GM19452 (cell line): Measurements from ENCODE around the gene KAZN.

Source experiments
- ATAC-seq: cut with Tn5 transposase; IDR thresholded peaks from one replicate; pipeline ENCODE4 v1.9.1; 2021; ENCODE audit not compliant: unreplicated experiment

KAZN gene

DNA sequence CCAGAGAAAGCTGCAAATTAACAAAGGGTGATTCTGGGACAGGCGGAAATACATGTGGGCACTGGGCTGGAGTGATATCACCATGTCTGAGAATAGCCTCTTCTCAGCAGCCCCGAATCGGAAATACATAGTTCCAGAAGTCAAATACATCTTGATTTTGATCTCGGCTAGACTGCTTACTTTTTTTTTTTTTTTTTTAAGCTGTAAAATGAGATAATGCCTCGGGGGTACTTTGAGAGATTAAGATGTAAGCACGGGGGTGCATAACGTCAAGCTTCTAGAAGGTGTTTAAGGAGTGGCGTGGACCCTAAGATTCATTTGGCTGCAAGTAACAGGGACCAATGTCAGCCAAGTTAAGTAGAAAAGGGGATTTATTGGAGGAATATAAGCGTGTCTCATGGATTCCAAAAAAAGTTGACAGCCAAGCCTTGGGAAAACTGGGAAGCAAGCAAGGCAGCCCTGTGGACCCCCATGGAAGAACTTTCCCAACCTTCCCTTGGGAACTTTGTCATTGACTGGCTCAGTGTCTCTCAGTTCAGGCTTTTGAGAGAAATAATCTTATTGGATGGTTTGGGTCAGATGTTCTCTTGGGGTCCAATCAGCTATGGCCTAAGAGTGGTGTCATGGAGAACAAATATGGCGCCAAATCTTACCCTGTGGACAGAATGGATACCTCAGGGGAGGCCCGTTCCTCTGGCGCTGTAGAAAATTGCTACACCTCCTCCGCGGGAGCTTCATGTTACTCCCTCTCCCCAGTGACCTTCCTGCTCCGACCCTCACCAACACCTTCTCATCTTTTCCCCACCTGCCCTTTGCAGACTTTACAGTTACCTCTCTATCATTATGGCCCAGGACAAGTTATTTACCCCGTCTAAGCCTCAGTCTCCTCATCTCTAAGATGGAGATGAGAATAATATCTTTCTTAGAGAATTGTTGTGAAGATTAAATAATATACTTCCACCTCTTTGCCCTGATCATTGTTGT lies 186.6 kb downstream of the KAZN start:
- ATAC-seq: no peak

DNA sequence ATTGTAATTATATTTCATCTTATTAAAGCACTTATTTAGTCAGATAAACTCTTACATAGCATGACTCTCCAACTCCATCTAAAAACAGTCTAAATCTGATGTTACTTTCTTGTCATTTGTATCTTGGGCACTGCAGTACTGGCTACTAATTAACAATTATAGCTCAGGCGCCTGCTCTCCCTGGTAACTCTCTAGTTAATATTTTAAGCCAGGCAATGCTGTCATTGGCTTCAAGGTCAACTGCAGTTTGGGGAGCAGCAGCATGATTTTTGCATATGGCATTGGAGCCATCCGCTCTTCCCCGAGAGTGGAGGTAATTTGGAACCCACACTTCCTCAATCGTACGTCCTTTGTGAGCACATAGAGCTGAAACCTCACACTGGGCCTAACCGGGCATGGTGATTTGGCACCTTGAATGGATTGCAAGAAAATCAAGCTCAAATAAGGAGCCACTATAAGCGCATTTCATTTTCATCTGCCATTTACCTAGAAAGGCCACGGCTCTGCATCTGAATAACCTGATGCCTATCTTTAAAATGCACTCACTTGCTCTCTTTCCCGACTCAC lies 187.7 kb downstream of the KAZN start:
- ATAC-seq: no peak

DNA sequence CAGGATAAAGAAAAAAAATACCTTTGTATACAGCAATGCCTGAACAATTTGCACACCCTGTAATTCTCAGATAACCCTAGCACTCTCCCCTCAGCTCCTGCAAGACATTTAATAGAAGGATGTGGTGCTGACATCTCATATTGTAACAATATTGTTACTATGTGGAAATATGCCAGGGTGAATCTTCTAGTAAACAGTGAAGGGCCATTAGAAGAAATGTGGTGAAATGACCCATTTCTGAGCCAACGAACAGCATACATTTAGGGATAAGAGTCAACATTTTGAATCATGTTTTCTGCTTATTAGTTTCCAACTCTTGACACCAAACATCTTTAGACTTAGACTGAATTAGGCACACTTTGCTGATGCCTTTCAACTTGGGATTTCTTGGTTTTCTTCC lies 188.2 kb downstream of the KAZN start:
- no peak for ATAC-seq

DNA sequence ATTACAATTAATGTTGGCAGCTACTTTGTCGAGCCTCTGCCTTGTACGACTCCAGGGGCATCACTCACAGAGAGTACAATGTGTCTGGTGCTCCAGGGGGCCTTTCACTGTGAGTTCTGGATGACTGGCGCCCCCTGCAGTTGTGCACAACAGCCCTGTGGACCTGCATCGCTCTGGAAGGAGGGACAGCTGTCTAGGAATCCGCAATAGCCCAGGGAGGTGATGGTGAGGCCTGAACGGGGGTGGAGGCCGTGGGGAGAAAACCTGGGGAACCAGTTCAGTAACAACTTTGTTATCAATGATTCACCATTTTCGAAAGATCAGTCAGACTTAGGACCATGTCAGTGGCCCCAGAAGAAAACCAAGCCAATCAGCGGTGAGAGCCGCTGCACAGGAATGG lies 189.1 kb downstream of the KAZN start:
- no peak for ATAC-seq

DNA sequence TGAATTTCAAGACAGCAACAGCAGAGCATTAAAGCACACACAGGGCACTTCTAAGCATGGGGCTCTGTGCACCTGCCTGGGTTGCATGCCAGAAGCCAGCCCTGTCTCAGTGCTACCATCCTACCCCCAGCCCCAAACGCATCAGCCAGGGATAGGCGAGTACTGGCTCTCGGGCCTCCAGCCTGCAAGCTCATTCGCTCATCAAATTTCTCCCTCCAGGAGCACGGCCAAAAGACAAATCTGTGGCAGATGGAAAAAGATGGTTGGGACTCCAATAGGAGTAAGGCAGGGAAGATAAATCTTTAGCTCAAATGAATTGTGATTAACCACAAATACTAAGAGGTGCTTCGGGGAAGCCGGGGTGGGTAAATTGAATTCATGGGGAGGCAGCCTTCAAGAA lies 189.6 kb downstream of the KAZN start:
- ATAC-seq: no peak

DNA sequence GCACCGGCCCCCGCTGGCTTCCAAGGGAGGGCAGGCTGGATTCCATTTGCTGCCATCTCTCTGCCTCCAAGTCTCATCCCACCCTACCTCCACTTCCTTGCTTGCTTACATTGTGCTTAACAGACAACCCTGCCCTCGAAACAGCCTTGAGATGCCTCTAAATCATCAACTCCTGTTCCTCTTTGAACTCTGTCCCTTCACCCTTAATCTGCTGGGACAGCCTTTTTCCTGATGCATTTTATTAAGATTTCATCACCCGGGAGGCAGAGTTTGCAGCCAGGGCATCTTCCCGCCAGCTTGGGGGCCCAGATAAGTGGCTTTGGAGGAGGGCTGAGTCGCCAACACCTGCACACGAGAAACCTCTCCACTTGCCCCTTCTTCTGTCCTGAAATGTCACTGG lies 192.5 kb downstream of the KAZN start:
- no peak for ATAC-seq

DNA sequence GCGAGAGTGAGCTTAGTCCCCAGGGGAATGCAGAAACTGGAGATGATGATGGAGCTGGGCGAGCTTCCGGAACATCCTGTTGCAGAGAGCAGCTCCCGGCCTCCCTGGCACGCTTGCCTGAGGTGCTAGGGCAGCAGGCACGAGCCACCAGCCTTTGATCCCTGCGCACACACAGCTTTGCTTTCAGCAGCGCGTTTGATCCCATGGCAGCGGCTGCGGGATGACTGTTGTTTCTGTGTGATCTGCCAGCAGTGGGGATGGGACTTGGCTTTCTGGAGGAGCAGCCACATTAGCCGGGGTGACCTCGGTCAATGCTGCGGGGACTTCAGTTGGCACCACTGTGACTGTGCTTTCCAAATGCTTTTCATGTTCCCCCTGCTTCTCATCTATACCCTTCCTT lies 193.2 kb downstream of the KAZN start:
- ATAC-seq: no peak

DNA sequence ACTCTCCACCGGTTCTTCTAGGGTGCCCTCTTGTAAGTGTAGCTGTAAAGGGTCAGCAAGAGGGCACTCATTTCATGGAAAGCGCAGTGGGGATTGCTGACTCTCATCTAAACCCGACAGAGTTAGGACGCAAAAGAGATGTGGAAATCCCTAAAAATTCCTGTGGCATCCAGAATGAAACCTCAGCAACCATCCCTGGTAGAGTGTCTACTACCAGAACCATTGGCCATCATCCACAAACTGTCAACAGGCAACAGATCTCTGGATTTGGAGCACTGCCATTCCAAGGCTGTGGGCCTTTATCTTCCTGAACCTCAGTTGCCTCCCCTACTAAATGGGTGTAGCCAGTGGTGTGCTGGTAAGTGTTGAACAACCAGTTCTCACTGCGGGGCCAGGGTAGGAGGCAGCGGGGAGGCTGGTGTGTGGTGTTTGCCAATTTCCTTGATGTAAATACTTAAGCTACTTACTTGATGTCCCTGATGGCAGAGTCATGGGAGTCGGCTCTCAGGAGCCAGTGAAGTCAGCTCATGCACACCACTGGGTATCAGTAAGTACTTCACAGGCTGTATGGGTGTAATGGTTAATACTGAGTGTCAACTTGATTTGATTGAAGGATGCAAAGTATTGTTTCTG lies 195.8 kb downstream of the KAZN start:
- ATAC-seq: no peak

DNA sequence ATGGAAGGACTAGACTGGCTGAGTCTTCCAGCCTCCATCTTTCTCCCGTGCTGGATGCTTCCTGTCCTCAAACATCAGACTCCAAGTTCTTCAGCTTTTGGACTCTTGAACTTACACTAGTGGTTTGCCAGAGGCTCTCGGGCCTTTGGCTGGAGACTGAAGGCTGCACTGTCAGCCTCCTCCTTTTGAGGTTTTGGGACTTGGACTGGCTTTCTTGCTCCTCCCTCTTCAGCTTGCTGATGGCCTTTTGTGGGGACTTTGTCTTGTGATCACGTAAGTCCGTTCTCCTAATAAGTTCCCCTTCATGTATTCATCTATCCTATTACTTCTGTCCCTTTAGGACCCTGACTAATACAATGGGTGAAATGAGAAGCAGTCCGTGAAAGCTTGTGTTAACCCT lies 196.4 kb downstream of the KAZN start:
- ATAC-seq: no peak

DNA sequence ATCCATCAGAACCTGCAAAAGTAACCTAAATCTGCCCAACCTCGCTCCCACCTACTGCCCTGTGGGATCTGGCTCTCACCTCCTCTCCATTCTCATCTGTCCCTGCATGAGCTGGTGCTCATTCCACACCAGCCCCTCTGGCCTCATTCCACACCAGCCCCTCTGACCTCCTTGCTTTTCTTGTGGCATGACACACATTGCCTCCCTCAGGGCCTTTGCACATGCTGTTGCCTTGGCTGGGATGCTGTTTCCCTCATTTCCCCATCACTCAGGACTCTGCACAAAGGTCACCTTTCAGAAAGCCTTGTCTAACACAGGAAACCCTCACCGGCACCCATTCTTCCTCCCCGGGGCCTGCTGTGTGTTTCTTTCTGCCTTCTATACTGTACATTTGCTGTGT lies 197.1 kb downstream of the KAZN start:
- no peak for ATAC-seq

DNA sequence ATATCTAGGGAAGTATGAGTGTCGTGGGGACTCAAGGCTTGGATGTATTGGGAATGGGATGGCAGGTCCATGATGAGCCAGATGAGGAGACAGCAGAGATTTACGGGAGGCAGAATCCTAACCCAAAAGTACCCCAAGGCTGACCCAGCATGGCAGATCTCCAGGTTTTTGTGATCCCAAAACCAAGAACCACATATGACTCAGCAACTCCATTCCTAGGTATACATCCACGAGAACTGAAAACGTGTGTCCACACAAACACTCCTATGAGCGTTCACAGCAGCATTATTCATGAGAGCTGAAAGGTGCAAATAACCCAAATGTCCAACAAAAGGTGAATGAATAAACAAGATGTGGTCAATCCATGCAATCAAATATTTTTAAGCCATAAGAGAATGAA lies 201.5 kb downstream of the KAZN start:
- no peak for ATAC-seq

DNA sequence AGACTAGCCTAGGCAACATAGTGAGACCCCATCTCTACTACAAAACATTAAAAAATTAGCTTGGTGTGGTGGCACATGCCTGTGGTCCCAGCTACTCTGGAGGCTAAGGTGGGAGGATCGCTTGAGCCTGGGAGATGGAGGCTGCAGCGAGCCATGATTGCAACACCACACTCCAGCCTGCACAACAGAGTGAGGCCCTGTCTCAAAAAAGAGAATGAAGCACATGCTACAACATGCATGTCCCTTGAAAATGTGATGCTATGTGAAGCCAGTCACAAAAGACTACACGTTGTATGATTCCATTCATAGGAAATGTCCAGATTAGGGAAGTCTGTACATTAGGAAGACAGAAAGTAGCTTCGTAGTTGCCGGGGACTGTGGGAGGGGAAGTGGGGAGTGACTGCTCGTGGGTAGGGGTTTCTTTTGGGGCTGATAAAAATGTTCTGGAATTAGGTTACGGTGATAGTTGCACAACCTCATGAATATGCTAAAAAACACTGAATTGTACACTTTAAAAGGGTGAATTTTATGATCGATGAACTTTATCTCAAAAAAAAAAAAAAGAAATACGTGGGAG lies 202.1 kb downstream of the KAZN start:
- ATAC-seq: no peak

DNA sequence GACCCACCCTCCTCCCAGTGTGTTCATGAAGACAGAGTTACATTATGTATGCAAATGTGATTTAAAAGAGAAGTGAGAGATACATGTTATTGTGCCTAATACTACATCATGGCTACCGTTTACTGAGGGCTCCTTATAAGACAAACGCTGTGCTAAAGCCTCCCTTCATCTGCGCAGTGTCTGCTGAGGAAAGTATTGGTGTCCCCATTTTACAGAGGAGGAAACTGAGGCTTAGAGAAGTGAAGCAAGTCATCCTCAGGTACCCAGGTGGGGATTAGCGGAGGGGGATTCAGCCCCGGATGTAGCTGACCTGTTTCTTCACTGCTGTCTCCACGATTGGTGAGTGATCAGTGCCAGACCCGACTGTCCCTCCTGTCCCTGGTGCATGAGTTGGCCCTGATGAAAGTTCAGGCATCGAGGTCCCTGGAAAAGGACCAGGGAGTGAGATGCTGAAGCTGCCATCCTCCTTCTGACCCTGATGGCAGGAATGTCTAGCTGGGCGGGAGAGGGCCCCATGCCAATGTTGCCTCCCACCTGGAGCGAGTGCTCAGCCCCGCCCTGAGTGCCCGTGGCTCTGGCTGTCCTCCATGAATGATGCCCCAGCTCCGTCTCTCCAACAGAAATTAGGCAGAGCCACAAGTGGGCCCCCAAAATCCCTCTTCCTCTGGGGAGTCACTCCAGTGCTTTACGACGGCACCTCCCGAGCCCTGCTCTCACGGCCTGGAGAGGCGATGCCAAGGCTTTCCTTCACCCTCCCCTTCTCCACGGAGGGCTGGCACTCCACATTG lies 204.7 kb downstream of the KAZN start:
- no peak for ATAC-seq

DNA sequence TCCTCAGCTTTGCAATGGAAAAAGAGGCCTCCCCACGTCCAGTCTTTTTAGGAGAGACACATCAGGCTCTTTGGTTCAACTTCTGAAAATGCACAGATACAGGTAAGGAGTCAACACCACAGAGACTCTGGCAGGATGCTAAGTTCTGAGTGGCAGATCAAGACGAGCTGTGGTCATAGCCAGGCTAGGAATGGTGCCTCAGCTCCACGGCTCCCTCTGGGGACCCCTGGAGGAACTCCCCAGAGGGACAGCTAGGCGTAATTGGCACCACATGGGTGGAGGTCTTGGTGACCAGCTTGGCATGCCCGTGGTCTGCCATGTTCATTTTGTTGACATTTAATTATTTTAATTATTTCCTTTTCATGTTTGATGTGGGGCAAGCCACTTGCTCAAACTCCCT lies 206.1 kb downstream of the KAZN start:
- ATAC-seq: no peak

DNA sequence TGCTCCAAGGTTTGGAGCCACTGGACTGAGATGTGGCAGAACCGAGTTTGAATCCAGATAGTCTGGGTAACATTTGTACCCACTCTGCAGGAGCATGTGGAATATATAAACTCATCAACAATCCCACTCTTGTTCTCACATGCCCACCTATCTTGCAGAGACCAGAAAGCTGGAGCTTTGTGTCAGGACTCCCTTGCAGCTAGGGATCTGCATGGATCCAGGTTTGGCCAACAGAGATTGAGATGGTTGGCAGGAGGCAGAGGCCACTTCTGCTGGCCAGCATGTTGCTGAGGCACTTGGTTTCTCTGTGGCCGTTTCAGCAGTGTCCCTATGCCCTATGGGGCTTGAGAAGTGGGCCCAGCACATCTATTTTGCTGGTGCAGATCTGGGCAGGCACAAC lies 208.3 kb downstream of the KAZN start:
- no peak for ATAC-seq

DNA sequence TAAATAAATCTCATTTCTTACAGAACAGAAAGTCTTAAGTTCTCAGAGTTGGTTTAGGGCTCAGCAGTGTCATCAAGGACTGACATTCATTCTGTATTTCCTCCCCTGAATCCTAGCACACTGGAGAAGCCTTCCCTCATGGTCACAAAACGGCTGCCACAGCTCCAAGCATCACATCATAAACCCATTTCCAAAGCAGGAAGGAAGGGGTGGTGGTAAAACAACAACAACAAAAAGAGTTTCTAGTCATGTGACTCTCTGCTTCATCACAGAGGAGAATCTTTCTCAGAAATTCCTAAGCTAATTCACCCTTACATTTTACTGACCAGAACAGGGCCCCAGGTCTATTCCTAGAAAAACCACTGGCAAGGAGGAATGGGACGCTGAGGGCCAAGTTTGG lies 210.3 kb downstream of the KAZN start:
- no peak for ATAC-seq

DNA sequence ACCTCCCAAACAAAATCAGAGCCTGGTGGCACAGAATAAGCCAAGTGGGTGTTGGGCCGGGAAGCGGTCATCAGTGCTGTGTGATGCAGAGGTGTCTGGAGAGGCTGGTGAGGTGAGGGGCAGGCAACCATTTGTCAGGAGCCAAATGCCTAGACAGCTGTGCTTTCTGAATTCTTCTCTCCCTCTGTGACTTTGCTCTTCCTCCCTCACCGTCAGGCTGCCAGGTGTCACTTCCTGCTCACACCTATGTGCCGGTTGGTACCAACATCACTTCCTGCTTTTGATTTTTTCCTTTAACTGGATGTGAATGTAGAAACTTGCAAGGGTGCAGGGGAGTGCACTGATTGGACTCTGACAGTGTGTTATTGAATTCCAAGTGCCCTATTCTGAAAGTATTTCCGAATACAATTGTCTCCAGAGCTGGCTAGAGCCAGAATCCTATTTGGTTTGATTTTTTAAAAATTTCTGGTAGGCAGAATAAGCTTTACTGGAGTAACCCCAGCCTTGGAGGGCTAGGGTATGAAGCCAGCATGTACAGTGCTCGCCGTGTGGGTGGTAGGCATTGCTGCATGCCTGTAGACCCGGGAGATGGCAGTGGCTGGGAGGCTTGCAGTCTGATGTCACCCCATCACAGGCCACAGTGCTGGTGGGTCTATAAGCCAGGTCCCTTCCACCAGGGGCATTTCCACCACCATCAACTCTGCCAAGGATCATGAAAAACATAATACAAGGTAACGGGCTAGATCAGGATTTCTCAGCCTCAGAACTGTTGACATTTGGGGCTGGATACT lies 210.9 kb downstream of the KAZN start:
- ATAC-seq: no peak

DNA sequence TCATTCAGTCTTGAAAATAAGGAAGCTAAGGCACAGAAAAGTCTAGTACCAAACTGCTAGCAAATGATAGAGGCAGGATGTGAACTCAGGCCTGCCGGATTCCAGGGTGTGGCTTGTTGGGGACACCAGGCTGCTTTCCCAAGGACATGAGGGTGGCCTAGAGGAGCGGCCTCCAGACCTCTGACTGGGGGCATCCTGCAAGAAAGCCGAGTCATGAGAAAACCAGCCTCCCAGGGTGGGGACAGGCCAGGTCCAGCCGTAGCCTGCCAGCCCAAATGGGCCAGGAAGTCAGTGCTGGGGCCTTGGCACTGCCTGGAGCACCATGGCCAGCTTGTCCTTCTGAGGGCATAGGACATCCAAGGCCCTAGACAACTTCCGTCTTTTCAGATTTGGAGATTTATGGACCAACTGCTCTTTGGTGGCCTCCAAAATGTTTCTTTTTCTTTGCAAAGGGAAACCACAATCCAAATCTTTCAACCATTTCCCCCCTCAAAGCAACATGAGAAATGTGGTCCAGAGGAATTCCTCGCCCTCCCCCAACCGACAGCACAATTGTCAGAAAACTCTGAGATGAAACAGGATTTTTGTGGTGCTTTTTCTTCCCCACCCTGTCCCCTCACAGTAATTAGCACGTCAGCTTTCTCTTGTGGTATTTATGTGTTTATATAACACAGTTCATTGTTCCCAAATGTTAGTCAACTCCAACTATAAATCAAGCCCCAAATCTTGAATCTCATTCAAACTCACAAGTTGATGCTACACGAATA lies 212.3 kb downstream of the KAZN start:
- no peak for ATAC-seq

DNA sequence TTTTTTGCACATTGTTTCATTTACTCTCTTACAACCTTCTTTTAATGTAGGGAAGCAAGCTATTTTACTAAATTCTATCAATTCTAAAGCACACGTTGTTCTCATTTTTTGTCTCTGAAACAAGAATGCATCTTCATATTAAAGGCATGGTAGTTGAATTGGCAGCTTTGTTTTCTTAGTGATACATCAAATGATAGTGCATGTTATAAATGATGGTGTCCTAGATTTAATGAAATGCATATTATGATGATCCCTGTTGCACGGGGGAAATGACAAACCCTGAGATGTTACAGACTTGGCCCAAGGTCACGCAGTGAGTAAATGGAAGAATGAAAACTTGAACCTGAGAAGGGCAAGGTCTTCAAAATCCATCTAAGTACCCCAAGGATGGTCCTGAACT lies 213.1 kb downstream of the KAZN start:
- no peak for ATAC-seq

DNA sequence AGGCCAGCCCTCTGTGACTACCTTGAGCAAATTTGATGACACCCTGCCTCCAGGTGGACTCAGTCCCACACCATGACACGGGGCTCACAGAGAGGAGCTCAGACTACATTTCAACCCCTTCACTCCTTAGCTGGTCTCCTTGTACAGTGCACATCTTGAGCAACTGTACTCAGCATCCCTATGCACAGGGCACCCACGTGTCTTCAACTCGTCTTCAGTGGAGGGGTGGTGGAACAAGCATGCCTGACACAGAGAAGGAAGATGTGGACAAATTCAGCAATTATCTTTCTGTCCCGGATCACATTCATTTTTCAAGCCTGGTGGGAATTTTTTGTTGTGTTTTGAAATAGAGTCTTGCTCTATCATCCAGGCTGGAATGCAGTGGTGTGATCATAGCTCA lies 213.7 kb downstream of the KAZN start:
- ATAC-seq: no peak
